Measurements from ENCODE around the gene CGRRF1. TPM values are rescaled to one million over a fixed set of nuclear protein-coding genes. Genes with fewer than 3 reads are reported as not detected.
A peak's percentile ranks its signal among the peaks of the same experiment; 100 is the strongest.

CGRRF1 gene
- total and polyA plus RNA-seq, 9 donors = 12.7 to 17.9 (median 15.5) TPM

- H3K4me1 ChIP-seq (ENCODE audit: control insufficient read depth, insufficient read depth, low read length) = peaks cover 18% of the 10 kb centered on the region
- H3K27ac ChIP-seq (ENCODE audit: low read length) = peak within 1 kb of the TSS; percentile 96
- H3K4me3 ChIP-seq (ENCODE audit: low read length) = peak within 1 kb of the TSS; percentile 90
- WGBS (ENCODE audit: insufficient coverage) = 0% methylated on average over 33 of the region's 51 CpGs
- no peaks in the 10 kb centered on the region for H3K9me3 ChIP-seq (replicated peaks; ENCODE audit: control insufficient read depth, low read depth, low read length)
- peaks cover 2% of the 10 kb centered on the region for H3K27me3 ChIP-seq (ENCODE audit: control insufficient read depth, insufficient read depth, low read length)
- DNase-seq = peak; percentile 97
- H3K36me3 ChIP-seq (ENCODE audit: control insufficient read depth, insufficient read depth, low read length) = no peaks in the 10 kb centered on the region
Measured at GRCh38 chr14:54488646-54489317, 20.9 kb upstream of the CGRRF1 start, which contains the start of gene GMFB. GMFB (minus strand) TSS chr14:54488980; CDS start chr14:54488927, 53 bp downstream.

GRCh38 chr14:54489318-54489683, 20.4 kb upstream of the CGRRF1 start:
- WGBS (ENCODE audit: insufficient coverage) = 30% methylated on average over 4 of the region's 5 CpGs
- Histone ChIP-seq H3K27ac (ENCODE audit: low read length) (peak overlapping the region; percentile 83), H3K36me3 (ENCODE audit: control insufficient read depth, insufficient read depth, low read length) (no peaks in the 10 kb centered on the region), H3K4me1 (ENCODE audit: control insufficient read depth, insufficient read depth, low read length) (peaks cover 18% of the 10 kb centered on the region), H3K9me3 (replicated peaks; ENCODE audit: control insufficient read depth, low read depth, low read length) (no peaks in the 10 kb centered on the region), H3K4me3 (ENCODE audit: low read length) (peak overlapping the region; percentile 90), H3K27me3 (ENCODE audit: control insufficient read depth, insufficient read depth, low read length) (peaks cover 2% of the 10 kb centered on the region)
- DNase-seq = no peak

GRCh38 chr14:54489731-54490444, 19.8 kb upstream of the CGRRF1 start:
- Histone ChIP-seq H3K9me3 (replicated peaks; ENCODE audit: control insufficient read depth, low read depth, low read length) (no peaks in the 10 kb centered on the region), H3K4me3 (ENCODE audit: low read length) (no peak overlapping the region), H3K36me3 (ENCODE audit: control insufficient read depth, insufficient read depth, low read length) (no peaks in the 10 kb centered on the region), H3K27ac (ENCODE audit: low read length) (peak overlapping the region; percentile 83), H3K27me3 (ENCODE audit: control insufficient read depth, insufficient read depth, low read length) (peaks cover 2% of the 10 kb centered on the region), H3K4me1 (ENCODE audit: control insufficient read depth, insufficient read depth, low read length) (peaks cover 18% of the 10 kb centered on the region)
- 83% methylated on average over 1 of the region's 4 CpGs for WGBS (ENCODE audit: insufficient coverage)
- DNase-seq = no peak

GRCh38 chr14:54490445-54491175, 19.1 kb upstream of the CGRRF1 start:
- Histone ChIP-seq H3K4me1 (ENCODE audit: control insufficient read depth, insufficient read depth, low read length) (peaks cover 18% of the 10 kb centered on the region), H3K4me3 (ENCODE audit: low read length) (no peak overlapping the region), H3K9me3 (replicated peaks; ENCODE audit: control insufficient read depth, low read depth, low read length) (no peaks in the 10 kb centered on the region), H3K27ac (ENCODE audit: low read length) (no peak overlapping the region), H3K36me3 (ENCODE audit: control insufficient read depth, insufficient read depth, low read length) (no peaks in the 10 kb centered on the region), H3K27me3 (ENCODE audit: control insufficient read depth, insufficient read depth, low read length) (peaks cover 2% of the 10 kb centered on the region)
- 40% methylated on average over 1 of the region's 3 CpGs for WGBS (ENCODE audit: insufficient coverage)
- DNase-seq = no peak

- H3K9me3 ChIP-seq (replicated peaks; ENCODE audit: control insufficient read depth, low read depth, low read length) = no peaks in the 10 kb centered on the region
- no peak overlapping the region for H3K27ac ChIP-seq (ENCODE audit: low read length)
- H3K4me1 ChIP-seq (ENCODE audit: control insufficient read depth, insufficient read depth, low read length) = peaks cover 7% of the 10 kb centered on the region
- 49% methylated on average over 6 of the region's 13 CpGs for WGBS (ENCODE audit: insufficient coverage)
- peaks cover 2% of the 10 kb centered on the region for H3K27me3 ChIP-seq (ENCODE audit: control insufficient read depth, insufficient read depth, low read length)
- no peak overlapping the region for H3K4me3 ChIP-seq (ENCODE audit: low read length)
- H3K36me3 ChIP-seq (ENCODE audit: control insufficient read depth, insufficient read depth, low read length) = no peaks in the 10 kb centered on the region
- DNase-seq = no peak
Measured at GRCh38 chr14:54493293-54493692, 16.4 kb upstream of the CGRRF1 start.

- Histone ChIP-seq H3K4me1 (ENCODE audit: control insufficient read depth, insufficient read depth, low read length) (no peaks in the 10 kb centered on the region), H3K9me3 (replicated peaks; ENCODE audit: control insufficient read depth, low read depth, low read length) (no peaks in the 10 kb centered on the region), H3K27me3 (ENCODE audit: control insufficient read depth, insufficient read depth, low read length) (peaks cover 2% of the 10 kb centered on the region), H3K27ac (ENCODE audit: low read length) (no peak overlapping the region), H3K4me3 (ENCODE audit: low read length) (no peak overlapping the region), H3K36me3 (ENCODE audit: control insufficient read depth, insufficient read depth, low read length) (no peaks in the 10 kb centered on the region)
- no CpG with 5 or more reads among the region's 2 CpGs for WGBS (ENCODE audit: insufficient coverage)
- DNase-seq = no peak
Measured at GRCh38 chr14:54497224-54497623, 12.5 kb upstream of the CGRRF1 start.

- Histone ChIP-seq H3K4me3 (ENCODE audit: low read length) (no peak overlapping the region), H3K9me3 (replicated peaks; ENCODE audit: control insufficient read depth, low read depth, low read length) (no peaks in the 10 kb centered on the region), H3K4me1 (ENCODE audit: control insufficient read depth, insufficient read depth, low read length) (no peaks in the 10 kb centered on the region), H3K36me3 (ENCODE audit: control insufficient read depth, insufficient read depth, low read length) (no peaks in the 10 kb centered on the region), H3K27ac (ENCODE audit: low read length) (no peak overlapping the region), H3K27me3 (ENCODE audit: control insufficient read depth, insufficient read depth, low read length) (peaks cover 2% of the 10 kb centered on the region)
- no peak for DNase-seq
- WGBS (ENCODE audit: insufficient coverage) = 100% methylated on average over 1 of the region's 5 CpGs
Measured at GRCh38 chr14:54498095-54498531, 11.6 kb upstream of the CGRRF1 start.

- Histone ChIP-seq H3K27ac (ENCODE audit: low read length) (no peak overlapping the region), H3K4me3 (ENCODE audit: low read length) (no peak overlapping the region), H3K27me3 (ENCODE audit: control insufficient read depth, insufficient read depth, low read length) (no peaks in the 10 kb centered on the region), H3K36me3 (ENCODE audit: control insufficient read depth, insufficient read depth, low read length) (no peaks in the 10 kb centered on the region), H3K4me1 (ENCODE audit: control insufficient read depth, insufficient read depth, low read length) (no peaks in the 10 kb centered on the region), H3K9me3 (replicated peaks; ENCODE audit: control insufficient read depth, low read depth, low read length) (no peaks in the 10 kb centered on the region)
- WGBS (ENCODE audit: insufficient coverage) = 20% methylated on average over 3 of the region's 7 CpGs
- DNase-seq = no peak
Measured at GRCh38 chr14:54498579-54498978, 11.1 kb upstream of the CGRRF1 start.

- DNase-seq = no peak
Measured at GRCh38 chr14:54500744-54501143, 9.0 kb upstream of the CGRRF1 start.

GRCh38 chr14:54501480-54501879, 8.2 kb upstream of the CGRRF1 start:
- Histone ChIP-seq H3K36me3 (ENCODE audit: control insufficient read depth, insufficient read depth, low read length) (no peaks in the 10 kb centered on the region), H3K27me3 (ENCODE audit: control insufficient read depth, insufficient read depth, low read length) (no peaks in the 10 kb centered on the region), H3K27ac (ENCODE audit: low read length) (no peak overlapping the region), H3K4me3 (ENCODE audit: low read length) (no peak overlapping the region), H3K4me1 (ENCODE audit: control insufficient read depth, insufficient read depth, low read length) (no peaks in the 10 kb centered on the region), H3K9me3 (replicated peaks; ENCODE audit: control insufficient read depth, low read depth, low read length) (no peaks in the 10 kb centered on the region)
- WGBS (ENCODE audit: insufficient coverage) = 80% methylated on average over 2 of the region's 3 CpGs
- DNase-seq = no peak

More at GRCh38 chr14:54500744-54501143, 9.0 kb upstream of the CGRRF1 start:
- no peaks in the 10 kb centered on the region for H3K27me3 ChIP-seq (ENCODE audit: control insufficient read depth, insufficient read depth, low read length)
- no peak overlapping the region for H3K27ac ChIP-seq (ENCODE audit: low read length)
- WGBS (ENCODE audit: insufficient coverage) = 58% methylated on average over 3 of the region's 3 CpGs
- no peaks in the 10 kb centered on the region for H3K36me3 ChIP-seq (ENCODE audit: control insufficient read depth, insufficient read depth, low read length)
- H3K9me3 ChIP-seq (replicated peaks; ENCODE audit: control insufficient read depth, low read depth, low read length) = no peaks in the 10 kb centered on the region
- no peak overlapping the region for H3K4me3 ChIP-seq (ENCODE audit: low read length)
- no peaks in the 10 kb centered on the region for H3K4me1 ChIP-seq (ENCODE audit: control insufficient read depth, insufficient read depth, low read length)
